GM21515 (cell line): ENCODE data around the gene SNCAIP.

ENCODE experiments used
- ATAC-seq: cut with Tn5 transposase; IDR thresholded peaks from one replicate; pipeline ENCODE4 v1.9.1; 2021; ENCODE audit not compliant: unreplicated experiment

SNCAIP gene

GRCh38 chr5:122311961-122312590 lies at the start of gene SNCAIP:
Gene SNCAIP (plus strand): TSS chr5:122312237. CDS start chr5:122391135, 78,898 bp downstream.
- ATAC-seq, result no peak

DNA sequence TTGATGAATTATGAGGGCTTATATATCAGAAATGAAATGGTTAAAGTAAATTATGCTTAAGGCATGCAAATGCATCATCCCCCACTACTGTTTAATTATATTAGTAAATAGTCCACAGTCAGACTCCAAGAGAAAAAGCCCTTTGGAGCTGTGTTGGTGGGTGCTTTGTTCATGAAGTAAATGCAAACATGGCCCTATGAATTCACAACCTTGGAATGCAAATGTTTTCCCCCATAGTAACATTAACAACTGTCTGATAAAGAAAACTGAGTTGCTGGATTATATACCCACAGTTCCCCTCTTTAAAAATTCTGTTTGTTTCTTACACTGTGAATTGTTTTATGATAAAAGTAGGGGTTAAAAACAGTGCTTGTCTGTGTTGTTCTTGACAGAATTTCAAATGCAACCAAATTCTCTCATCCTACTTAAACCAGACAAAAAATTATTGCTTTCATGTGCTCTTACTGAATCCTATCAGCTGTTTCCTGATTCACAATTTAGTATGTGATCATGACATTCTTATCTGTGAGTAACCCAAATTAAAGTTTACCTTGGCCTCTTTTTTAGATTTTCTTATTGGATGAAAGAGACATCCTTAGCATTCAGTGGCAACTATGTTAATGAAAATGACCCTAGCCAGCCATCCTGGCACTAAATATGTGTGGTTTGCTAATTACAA lies 48.5 kb upstream of the SNCAIP start:
- ATAC-seq, result no peak

- ATAC-seq, result no peak
Measured at GRCh38 chr5:122264610-122265009, 47.4 kb upstream of the SNCAIP start.

DNA sequence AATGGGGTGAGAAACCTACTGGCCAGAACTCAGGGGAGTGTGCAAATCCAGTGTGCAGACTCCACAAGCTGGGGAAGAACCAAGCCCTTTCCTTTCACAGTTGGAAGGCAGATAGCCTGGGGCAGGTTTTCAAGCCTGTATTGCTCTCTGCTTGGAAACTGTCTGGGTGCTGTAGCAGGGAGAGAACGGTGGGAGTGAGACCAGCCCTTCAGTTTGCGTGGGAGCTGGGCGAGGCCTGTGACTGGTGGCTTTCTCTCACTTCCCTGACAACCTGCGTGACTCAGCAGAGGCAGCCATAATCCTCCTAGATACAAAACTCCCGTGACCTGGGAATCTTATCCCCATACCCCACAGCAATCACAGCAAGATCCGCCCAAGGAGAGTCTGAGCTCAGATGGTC lies 44.9 kb upstream of the SNCAIP start:
- ATAC-seq, result no peak

- ATAC-seq, result no peak
Measured at GRCh38 chr5:122273696-122274095, 38.3 kb upstream of the SNCAIP start.

GRCh38 chr5:122283592-122283991 lies 28.4 kb upstream of the SNCAIP start:
- ATAC-seq, result no peak

- no peak for ATAC-seq
Measured at GRCh38 chr5:122286541-122286940, 25.5 kb upstream of the SNCAIP start.

DNA sequence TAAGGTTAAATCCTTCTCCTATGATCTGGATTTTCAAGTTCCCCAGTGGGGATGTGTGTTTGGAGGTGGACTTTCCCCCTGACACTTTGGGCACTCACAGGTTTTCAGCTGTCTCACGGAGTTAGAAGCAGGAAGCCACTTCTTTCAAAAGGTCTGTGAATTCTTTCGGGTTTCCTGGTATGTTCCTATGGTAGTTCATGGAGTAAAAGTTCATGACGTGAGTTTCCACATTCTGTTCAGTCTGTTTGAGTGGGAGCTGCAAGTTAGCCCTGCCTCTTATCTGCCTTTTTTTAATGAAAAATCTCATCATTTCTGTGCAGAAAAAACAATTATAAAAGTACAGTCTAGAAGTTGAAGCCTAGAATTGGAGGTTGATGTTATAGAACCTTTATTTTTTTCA lies 24.9 kb upstream of the SNCAIP start:
- no peak for ATAC-seq

- ATAC-seq, result no peak
Measured at GRCh38 chr5:122291000-122291901, 20.8 kb upstream of the SNCAIP start.

DNA sequence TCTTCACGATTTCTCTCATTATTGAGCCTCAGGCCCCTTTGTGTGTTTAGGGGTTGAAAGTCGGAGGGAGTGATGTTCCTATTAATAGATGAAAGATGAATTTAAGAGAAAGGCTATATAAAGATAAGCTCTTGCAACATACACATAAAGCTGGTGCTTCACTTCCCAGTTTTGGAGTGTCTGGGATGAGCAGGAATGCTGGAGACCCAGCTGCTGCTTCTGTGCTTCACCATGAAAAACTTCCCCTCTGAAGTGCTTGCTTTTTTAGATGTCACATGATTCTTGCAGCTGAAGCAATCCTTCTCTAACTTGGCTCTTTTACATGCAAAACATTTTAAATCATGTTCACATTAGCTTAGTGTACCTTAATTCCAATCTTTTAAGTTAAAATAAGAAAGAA lies 19.7 kb upstream of the SNCAIP start:
- ATAC-seq, result no peak

- ATAC-seq, result peak; percentile 44
Measured at GRCh38 chr5:122295138-122295537, 16.9 kb upstream of the SNCAIP start.

GRCh38 chr5:122296871-122297270 lies 15.2 kb upstream of the SNCAIP start:
- ATAC-seq, result no peak

- ATAC-seq, result peak; percentile 89
Measured at GRCh38 chr5:122297587-122298298, 14.3 kb upstream of the SNCAIP start.

DNA sequence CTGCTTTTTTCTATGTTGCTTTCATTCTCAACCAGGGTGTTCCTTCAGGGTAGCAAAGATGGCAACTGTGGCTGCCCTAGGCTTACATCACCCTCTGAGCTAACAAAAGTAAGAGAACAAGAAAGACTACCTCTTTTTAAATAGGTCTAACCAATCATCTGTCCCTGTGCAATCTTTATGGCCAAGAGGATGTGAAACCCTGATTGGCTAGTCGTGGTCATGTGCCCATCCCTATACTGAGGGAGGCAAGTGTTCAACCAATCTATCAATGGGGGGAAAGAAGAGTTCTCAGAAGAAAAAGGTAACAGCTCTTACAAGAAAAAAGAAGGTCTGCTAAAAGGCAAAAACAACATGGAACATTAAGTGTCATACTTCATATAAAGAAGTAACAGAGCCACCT lies 11.7 kb upstream of the SNCAIP start:
- no peak for ATAC-seq

- ATAC-seq, result no peak
Measured at GRCh38 chr5:122301016-122301415, 11.0 kb upstream of the SNCAIP start.

DNA sequence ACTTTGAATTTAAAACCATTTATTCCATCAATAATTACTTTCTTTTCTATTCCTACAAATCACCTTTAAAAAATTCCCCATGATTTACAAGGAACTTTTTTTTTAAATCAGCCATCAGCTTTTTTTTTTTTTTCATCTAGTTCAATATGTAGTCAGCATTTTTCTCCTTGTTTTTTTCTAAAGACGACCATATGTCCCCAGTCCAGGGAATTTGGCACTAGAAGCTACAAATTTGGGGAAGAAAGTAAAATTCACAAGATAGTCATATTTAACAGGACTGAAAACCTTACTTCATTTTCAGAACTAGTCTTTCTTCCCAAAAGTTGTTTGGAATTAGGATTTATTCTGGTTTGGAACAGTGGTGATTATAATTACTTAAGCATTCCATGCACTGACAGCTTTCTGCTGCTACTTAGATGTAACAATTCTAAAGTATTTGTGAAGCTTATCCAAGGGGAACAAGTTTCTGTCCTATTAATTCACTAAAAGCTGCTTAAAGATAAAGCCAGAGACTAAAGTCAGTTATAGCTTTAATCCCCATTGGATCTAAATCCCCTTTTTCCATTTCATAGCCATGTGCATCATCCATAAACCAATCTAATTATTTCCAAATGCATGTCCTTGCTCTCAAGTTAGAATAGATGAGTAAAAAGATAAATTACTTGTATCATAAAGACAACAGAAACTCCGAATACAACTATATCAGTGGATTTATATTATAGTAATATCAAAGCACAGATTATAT lies 7.4 kb upstream of the SNCAIP start:
- ATAC-seq, result no peak

- ATAC-seq, result no peak
Measured at GRCh38 chr5:122306461-122306860, 5.6 kb upstream of the SNCAIP start.

- no peak for ATAC-seq
Measured at GRCh38 chr5:122310889-122311288, 1.1 kb upstream of the SNCAIP start.

DNA sequence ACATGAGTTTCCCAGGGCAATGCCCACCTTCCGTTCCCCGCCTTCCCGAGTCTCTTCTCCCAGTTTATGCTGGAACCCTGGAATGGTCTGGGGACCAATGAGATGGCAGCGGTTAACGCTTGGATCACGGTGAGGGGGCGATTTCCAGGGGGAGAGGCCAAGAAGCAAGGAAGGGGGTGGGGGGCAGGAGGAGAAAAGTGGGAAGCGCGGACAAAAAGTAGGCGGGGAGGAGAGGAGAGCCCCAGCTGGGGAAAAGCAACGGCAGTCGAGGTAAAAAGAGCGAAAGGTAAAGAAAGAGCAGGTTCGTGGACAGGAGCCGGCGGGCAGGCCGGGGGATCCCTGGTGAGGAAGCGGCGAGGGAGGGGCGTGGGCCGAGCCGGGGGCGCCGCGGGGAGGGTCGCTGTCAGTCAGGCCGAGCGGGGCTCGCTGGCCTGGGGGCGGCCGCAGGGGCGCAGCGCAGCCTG lies 508 bp upstream of the SNCAIP start:
- ATAC-seq, result no peak
